K562 (cell line): ENCODE results near the gene STT3A. TPM values are rescaled to one million over a fixed set of nuclear protein-coding genes. Genes with fewer than 3 reads are reported as not detected.

Source experiments
- CXXC5 ChIP-seq: fragments of 250-450 bp; sonication (Bioruptor Pico); IDR thresholded peaks from 2 replicates; pipeline ENCODE4 v1.8.0; 2022; ENCODE audit warnings: inconsistent platforms, mild to moderate bottlenecking, moderate library complexity
- E2F4 ChIP-seq: sonication (generic); formaldehyde crosslinking; IDR thresholded peaks from 2 replicates; pipeline ENCODE4 v1.8.0; 2022; ENCODE audit warnings: mild to moderate bottlenecking, low read depth, missing genetic modification reagents
- FOXK2 ChIP-seq, 2 experiments: fragments of 450-650 bp; IDR thresholded peaks in 1 of 2; conservative IDR thresholded peaks in 1 of 2; 2 replicates each; pipeline ENCODE4 v1.6.1; 2016; ENCODE audit warnings: low read depth in 2 of 2, mild to moderate bottlenecking in 1 of 2
- FOXP1 ChIP-seq: sonication (generic); formaldehyde crosslinking; IDR thresholded peaks from 2 replicates; pipeline ENCODE4 v1.8.0; 2022; ENCODE audit warnings: mild to moderate bottlenecking, missing genetic modification reagents
- GABPA ChIP-seq: fragments of 200-800 bp; sonication (Bioruptor generic); conservative IDR thresholded peaks from 2 replicates; pipeline ENCODE4 v1.6.1; 2016; ENCODE audit warnings: low read depth, missing genetic modification characterization, missing compliant biosample characterization
- GTF2A2 ChIP-seq: IDR thresholded peaks from 2 replicates; pipeline ENCODE4 v1.6.1; 2016; ENCODE audit warnings: mild to moderate bottlenecking, missing genetic modification characterization, missing compliant biosample characterization
- IRF1 ChIP-seq: sonication (generic); formaldehyde crosslinking; IDR thresholded peaks from 2 replicates; pipeline ENCODE4 v1.8.0; 2022; ENCODE audit warnings: missing genetic modification reagents, mild to moderate bottlenecking, borderline replicate concordance
- MEF2D ChIP-seq: conservative IDR thresholded peaks from 2 replicates; pipeline ENCODE4 v1.6.1; 2016; ENCODE audit warnings: low read depth, missing genetic modification characterization, missing compliant biosample characterization
- MTA3 ChIP-seq: fragments of 450-650 bp; formaldehyde crosslinking; IDR thresholded peaks from 2 replicates; pipeline ENCODE4 v1.6.1; 2017; ENCODE audit warnings: mild to moderate bottlenecking, borderline replicate concordance
- PHF20 ChIP-seq: fragments of 450-650 bp; IDR thresholded peaks from 2 replicates; pipeline ENCODE4 v1.6.1; 2018; ENCODE audit not compliant: partially characterized antibody
- RBBP5 ChIP-seq: fragments of 200-600 bp; sonication (generic); IDR thresholded peaks from 2 replicates; pipeline ENCODE4 v1.6.1; 2012; ENCODE audit warnings: borderline replicate concordance, mild to moderate bottlenecking, low read length, control low read depth, inconsistent platforms; ENCODE audit not compliant: insufficient read depth, poor library complexity, severe bottlenecking
- SAFB2 ChIP-seq: fragments of 200-400 bp; formaldehyde crosslinking; IDR thresholded peaks from 2 replicates; pipeline ENCODE4 v1.6.1; 2018; ENCODE audit warnings: borderline replicate concordance, low read length, low read depth, moderate library complexity; ENCODE audit not compliant: severe bottlenecking
- SPI1 ChIP-seq: IDR thresholded peaks from 2 replicates; pipeline ENCODE4 v1.6.1; 2011; ENCODE audit warnings: low read depth, low read length, control low read depth, borderline replicate concordance
- TARDBP ChIP-seq: fragments of 450-650 bp; IDR thresholded peaks from 2 replicates; pipeline ENCODE4 v1.6.1; 2016
- TEAD4 ChIP-seq, 2 experiments: sonication (generic) in 1 of 2; formaldehyde crosslinking in 1 of 2; IDR thresholded peaks; 2 replicates each; pipeline versions ENCODE4 v1.6.1 to v1.8.0; 2012 to 2022; ENCODE audit warnings: borderline replicate concordance in 1 of 2, inconsistent platforms in 1 of 2, low read length in 1 of 2, mild to moderate bottlenecking in 1 of 2, missing genetic modification reagents in 1 of 2
- THRA ChIP-seq: fragments of 450-650 bp; IDR thresholded peaks from 2 replicates; pipeline ENCODE4 v1.6.1; 2017; ENCODE audit warnings: mild to moderate bottlenecking, moderate library complexity
- USF1 ChIP-seq: sonication (generic); formaldehyde crosslinking; IDR thresholded peaks from 2 replicates; pipeline ENCODE4 v1.9.0; 2022; ENCODE audit warnings: mild to moderate bottlenecking, missing genetic modification reagents
- ZBTB33 ChIP-seq: sonication (generic); formaldehyde crosslinking; IDR thresholded peaks from 2 replicates; pipeline ENCODE4 v1.8.1; 2023; ENCODE audit warnings: mild to moderate bottlenecking, missing genetic modification reagents
- polyA plus RNA-seq, 8 experiments: library from polyadenylated mRNA; depleted of rRNA in 4 of 8; stranded (reverse) in 5 of 8; unstranded in 3 of 8; fragments of >200 nt; fragmentation: Nextera tagmentation in 2 of 8; fragmentation: Illumina TruSeq in 1 of 8; extraction: Ambion mirVana in 2 of 8; extraction: Trizol in 1 of 8; gene quantifications; 2 replicates each; pipeline versions ENCODE4 v1.2.1 to v1.2.3, GENCODE V29; 2011 to 2014; ENCODE audit warnings: inconsistent platforms in 1 of 8, missing spikeins in 1 of 8
- total RNA-seq, 7 experiments: library from RNA; depleted of rRNA in 6 of 7; stranded (reverse); fragments of >200 nt in 6 of 7; fragmentation: Illumina TruSeq in 2 of 7; extraction: Trizol in 2 of 7; gene quantifications; 2 replicates each; pipeline versions ENCODE4 v1.2.1 to v1.2.3, GENCODE V29; 2011 to 2021; ENCODE audit warnings: low replicate concordance in 1 of 7

The STT3A gene
- total and polyA plus RNA-seq, 9 of the 15 experiments (the other 6 are each of a cell fraction or from before 2014, with no cell fraction given), result 70.7 to 330 (median 192) TPM

- TF ChIP-seq E2F4 (CRISPR knock-in tag), result peak; percentile 55; the same call in 1 of the 2 replicates
- peak; percentile 90 for TF ChIP-seq FOXP1 (CRISPR knock-in tag)
- 0 out of 2 replicates have a peak, but pooled peaks have one; percentile 64 for TF ChIP-seq IRF1 (CRISPR knock-in tag)
- TF ChIP-seq SPI1, result no peak
- no peak for TF ChIP-seq RBBP5
- TF ChIP-seq USF1 (CRISPR knock-in tag), result peak; percentile 97
- TF ChIP-seq MEF2D (tag), result peak; percentile 69; the same call in 1 of the 2 replicates
- no peak for TF ChIP-seq SAFB2
- peak; percentile 33; the same call in 1 of the 2 replicates for TF ChIP-seq ZBTB33 (CRISPR knock-in tag)
- no peak for TF ChIP-seq THRA
- TF ChIP-seq TARDBP, result peak; percentile 85
- TF ChIP-seq CXXC5 (CRISPR knock-in tag), result peak; percentile 96
- no peak for TF ChIP-seq GTF2A2 (tag)
- peak in 1 of 2 experiments; percentile 84; a peak in 3 of 4 replicates for TF ChIP-seq FOXK2 (conservative IDR thresholded peaks at IDR 0.05 in 1 of 2, IDR thresholded peaks at IDR 0.05 in 1 of 2; ENCODE audit: low read depth in 2 of 2)
- peak; percentile 90 for TF ChIP-seq GABPA
- TF ChIP-seq MTA3, result peak; percentile 90; the same call in 1 of the 2 replicates
- TF ChIP-seq PHF20, result peak; percentile 81
- TF ChIP-seq TEAD4 (IDR thresholded peaks at IDR 0.05; ENCODE audit: low read length), result 0 out of 2 replicates have a peak, but pooled peaks have one; percentile 2
- TF ChIP-seq TEAD4 (CRISPR knock-in tag; IDR thresholded peaks at IDR 0.05; ENCODE audit: borderline replicate concordance), result no peak
Observed at GRCh38 chr11:125592305-125593113, at the start of gene STT3A (continued).
